ENCODE measurements around the gene CCL2.

CCL2 gene

DNA sequence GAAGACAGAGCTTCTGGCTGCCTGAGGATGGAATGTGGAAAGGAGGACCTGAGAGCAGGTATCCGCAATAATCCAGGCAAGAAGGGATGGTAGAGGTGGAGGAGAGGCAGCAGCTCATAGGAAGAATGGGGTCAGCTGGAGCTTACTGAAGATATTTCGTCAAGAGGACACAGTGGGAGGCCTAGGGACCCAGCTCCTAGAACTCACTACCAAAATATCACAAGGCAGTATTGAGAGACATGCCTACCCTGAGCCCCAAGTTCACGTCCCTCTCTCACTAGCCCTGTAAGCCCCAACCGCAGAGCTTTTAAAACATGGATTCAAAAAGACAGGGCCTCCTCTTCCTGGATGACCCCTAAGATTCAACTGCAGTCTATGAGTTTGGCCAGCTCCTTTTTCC is 50.0 kb downstream of the CCL2 start:
- Histone ChIP-seq H3K4me3 (replicated peaks; ENCODE audit: insufficient read depth, low read length) (no peak overlapping the region), H3K27me3 (ENCODE audit: insufficient read depth, poor library complexity, severe bottlenecking) (no peaks in the 10 kb centered on the region), H3K27ac (replicated peaks) (no peak overlapping the region)
- no peak for DNase-seq (ENCODE audit: low read depth in 1 of 2, low spot score in 1 of 2)
- TF ChIP-seq POLR2AphosphoS5 (IDR thresholded peaks at IDR 0.05; ENCODE audit: low read depth) (no peak), SPI1 (IDR thresholded peaks at IDR 0.05; ENCODE audit: borderline replicate concordance, low read depth) (no peak)

DNA sequence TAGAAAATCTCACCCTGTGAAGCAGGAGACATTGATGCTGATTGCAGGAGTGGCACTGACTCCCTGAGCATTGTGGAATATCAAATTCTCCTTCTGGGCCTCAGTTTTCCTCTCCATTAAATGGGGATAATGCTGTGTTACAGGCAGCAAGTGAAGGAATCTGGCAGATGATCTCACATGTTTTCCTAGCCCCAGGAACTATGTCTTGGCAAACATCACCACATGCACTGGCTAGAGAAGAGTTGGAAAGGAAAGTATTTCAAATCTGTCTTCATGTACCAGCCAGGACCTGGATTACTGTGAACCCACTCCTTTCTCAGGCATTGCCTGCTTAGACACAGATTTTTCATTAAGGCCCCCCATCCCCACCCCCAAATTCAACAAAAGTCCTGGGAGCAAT is 50.5 kb downstream of the CCL2 start:
- H3K27ac ChIP-seq (replicated peaks) = no peak overlapping the region
- TF ChIP-seq, protein P1, sequence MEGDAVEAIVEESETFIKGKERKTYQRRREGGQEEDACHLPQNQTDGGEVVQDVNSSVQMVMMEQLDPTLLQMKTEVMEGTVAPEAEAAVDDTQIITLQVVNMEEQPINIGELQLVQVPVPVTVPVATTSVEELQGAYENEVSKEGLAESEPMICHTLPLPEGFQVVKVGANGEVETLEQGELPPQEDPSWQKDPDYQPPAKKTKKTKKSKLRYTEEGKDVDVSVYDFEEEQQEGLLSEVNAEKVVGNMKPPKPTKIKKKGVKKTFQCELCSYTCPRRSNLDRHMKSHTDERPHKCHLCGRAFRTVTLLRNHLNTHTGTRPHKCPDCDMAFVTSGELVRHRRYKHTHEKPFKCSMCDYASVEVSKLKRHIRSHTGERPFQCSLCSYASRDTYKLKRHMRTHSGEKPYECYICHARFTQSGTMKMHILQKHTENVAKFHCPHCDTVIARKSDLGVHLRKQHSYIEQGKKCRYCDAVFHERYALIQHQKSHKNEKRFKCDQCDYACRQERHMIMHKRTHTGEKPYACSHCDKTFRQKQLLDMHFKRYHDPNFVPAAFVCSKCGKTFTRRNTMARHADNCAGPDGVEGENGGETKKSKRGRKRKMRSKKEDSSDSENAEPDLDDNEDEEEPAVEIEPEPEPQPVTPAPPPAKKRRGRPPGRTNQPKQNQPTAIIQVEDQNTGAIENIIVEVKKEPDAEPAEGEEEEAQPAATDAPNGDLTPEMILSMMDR (IDR thresholded peaks at IDR 0.05; ENCODE audit: insufficient read depth, low read length) = no peak
- TF ChIP-seq SPI1 (IDR thresholded peaks at IDR 0.05; ENCODE audit: borderline replicate concordance, low read depth) (no peak), GABPA (IDR thresholded peaks at IDR 0.05; ENCODE audit: low read depth) (no peak), POLR2AphosphoS5 (IDR thresholded peaks at IDR 0.05; ENCODE audit: low read depth) (no peak)
- TF ChIP-seq, protein P2, sequence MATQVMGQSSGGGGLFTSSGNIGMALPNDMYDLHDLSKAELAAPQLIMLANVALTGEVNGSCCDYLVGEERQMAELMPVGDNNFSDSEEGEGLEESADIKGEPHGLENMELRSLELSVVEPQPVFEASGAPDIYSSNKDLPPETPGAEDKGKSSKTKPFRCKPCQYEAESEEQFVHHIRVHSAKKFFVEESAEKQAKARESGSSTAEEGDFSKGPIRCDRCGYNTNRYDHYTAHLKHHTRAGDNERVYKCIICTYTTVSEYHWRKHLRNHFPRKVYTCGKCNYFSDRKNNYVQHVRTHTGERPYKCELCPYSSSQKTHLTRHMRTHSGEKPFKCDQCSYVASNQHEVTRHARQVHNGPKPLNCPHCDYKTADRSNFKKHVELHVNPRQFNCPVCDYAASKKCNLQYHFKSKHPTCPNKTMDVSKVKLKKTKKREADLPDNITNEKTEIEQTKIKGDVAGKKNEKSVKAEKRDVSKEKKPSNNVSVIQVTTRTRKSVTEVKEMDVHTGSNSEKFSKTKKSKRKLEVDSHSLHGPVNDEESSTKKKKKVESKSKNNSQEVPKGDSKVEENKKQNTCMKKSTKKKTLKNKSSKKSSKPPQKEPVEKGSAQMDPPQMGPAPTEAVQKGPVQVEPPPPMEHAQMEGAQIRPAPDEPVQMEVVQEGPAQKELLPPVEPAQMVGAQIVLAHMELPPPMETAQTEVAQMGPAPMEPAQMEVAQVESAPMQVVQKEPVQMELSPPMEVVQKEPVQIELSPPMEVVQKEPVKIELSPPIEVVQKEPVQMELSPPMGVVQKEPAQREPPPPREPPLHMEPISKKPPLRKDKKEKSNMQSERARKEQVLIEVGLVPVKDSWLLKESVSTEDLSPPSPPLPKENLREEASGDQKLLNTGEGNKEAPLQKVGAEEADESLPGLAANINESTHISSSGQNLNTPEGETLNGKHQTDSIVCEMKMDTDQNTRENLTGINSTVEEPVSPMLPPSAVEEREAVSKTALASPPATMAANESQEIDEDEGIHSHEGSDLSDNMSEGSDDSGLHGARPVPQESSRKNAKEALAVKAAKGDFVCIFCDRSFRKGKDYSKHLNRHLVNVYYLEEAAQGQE (IDR thresholded peaks at IDR 0.05; ENCODE audit: insufficient replicate concordance, low read depth) = no peak
- H3K4me3 ChIP-seq (replicated peaks; ENCODE audit: insufficient read depth, low read length) = no peak overlapping the region
- no peaks in the 10 kb centered on the region for H3K27me3 ChIP-seq (ENCODE audit: insufficient read depth, poor library complexity, severe bottlenecking)
- DNase-seq (ENCODE audit: low read depth in 1 of 2, low spot score in 1 of 2) = no peak

GRCh38 chr17:34306466-34306865 is 51.4 kb downstream of the CCL2 start:
- no peaks in the 10 kb centered on the region for H3K27me3 ChIP-seq (ENCODE audit: insufficient read depth, poor library complexity, severe bottlenecking)
- no peak overlapping the region for H3K27ac ChIP-seq (replicated peaks)
- TF ChIP-seq SPI1 (IDR thresholded peaks at IDR 0.05; ENCODE audit: borderline replicate concordance, low read depth) (no peak), POLR2AphosphoS5 (IDR thresholded peaks at IDR 0.05; ENCODE audit: low read depth) (no peak), GABPA (IDR thresholded peaks at IDR 0.05; ENCODE audit: low read depth) (no peak)
- TF ChIP-seq, protein P1 (IDR thresholded peaks at IDR 0.05; ENCODE audit: insufficient read depth, low read length) = no peak
- TF ChIP-seq, protein P2 (IDR thresholded peaks at IDR 0.05; ENCODE audit: insufficient replicate concordance, low read depth) = no peak
- no peak overlapping the region for H3K4me3 ChIP-seq (replicated peaks; ENCODE audit: insufficient read depth, low read length)
- no peak for DNase-seq (ENCODE audit: low read depth in 1 of 2, low spot score in 1 of 2)
